HG02588 (cell line): ENCODE data around the gene CETN1.
A peak's percentile ranks its signal among the peaks of the same experiment; 100 is the strongest.

Source experiments
- ATAC-seq: cut with Tn5 transposase; IDR thresholded peaks from one replicate; pipeline ENCODE4 v1.9.1; 2021; ENCODE audit warnings: mild to moderate bottlenecking, moderate library complexity; ENCODE audit not compliant: unreplicated experiment

The CETN1 gene

GRCh38 chr18:621291-622043, 41.3 kb downstream of the CETN1 start:
- ATAC-seq: no peak

- ATAC-seq: no peak
Measured at GRCh38 chr18:622289-622688, 42.1 kb downstream of the CETN1 start.

GRCh38 chr18:623761-624620, 43.8 kb downstream of the CETN1 start:
- peak; percentile 44 for ATAC-seq

- no peak for ATAC-seq
Measured at GRCh38 chr18:627231-627630, 47.1 kb downstream of the CETN1 start.

- no peak for ATAC-seq
Measured at GRCh38 chr18:629269-630150, 49.3 kb downstream of the CETN1 start.

- ATAC-seq: no peak
Measured at GRCh38 chr18:631560-631959, 51.4 kb downstream of the CETN1 start.
